ENCODE measurements around the gene TMPRSS15. TPM values are rescaled to one million over a fixed set of nuclear protein-coding genes. Genes with fewer than 3 reads are reported as not detected.

TMPRSS15 gene
- 0.21 TPM for polyA plus RNA-seq (2012; ENCODE audit: insufficient read length, low read depth)

GRCh38 chr21:18403735-18404450, at the start of gene TMPRSS15:
Gene TMPRSS15 (minus strand): TSS chr21:18403785. CDS start chr21:18403622, 163 bp downstream.
- TF ChIP-seq SIN3A (IDR thresholded peaks at IDR 0.05; ENCODE audit: borderline replicate concordance, insufficient read depth, low read length) (no peak), TAF1 (IDR thresholded peaks at IDR 0.05; ENCODE audit: borderline replicate concordance, insufficient read depth, low read length) (no peak), POLR2AphosphoS5 (IDR thresholded peaks at IDR 0.05; ENCODE audit: low read depth, low read length) (no peak), REST (IDR thresholded peaks at IDR 0.05; ENCODE audit: insufficient read depth in 1 of 2, low read depth in 2 of 2, low read length in 2 of 2) (no peak)

- TF ChIP-seq REST (IDR thresholded peaks at IDR 0.05; ENCODE audit: insufficient read depth in 1 of 2, low read depth in 2 of 2, low read length in 2 of 2): no peak
- TF ChIP-seq FOXP2 (optimal IDR thresholded peaks at IDR 0.05; ENCODE audit: borderline replicate concordance, extremely low read depth, extremely low read length, insufficient read depth): no peak
- no peak for TF ChIP-seq TAF1 (IDR thresholded peaks at IDR 0.05; ENCODE audit: borderline replicate concordance, insufficient read depth, low read length)
- TF ChIP-seq POLR2AphosphoS5 (IDR thresholded peaks at IDR 0.05; ENCODE audit: low read depth, low read length): no peak
Measured at GRCh38 chr21:18451670-18452069, 48.1 kb upstream of the TMPRSS15 start.

GRCh38 chr21:18449605-18450550, 46.3 kb upstream of the TMPRSS15 start:
- TF ChIP-seq REST (IDR thresholded peaks at IDR 0.05; ENCODE audit: insufficient read depth in 1 of 2, low read depth in 2 of 2, low read length in 2 of 2): no peak
- TF ChIP-seq POLR2AphosphoS5 (IDR thresholded peaks at IDR 0.05; ENCODE audit: low read depth, low read length): no peak
- no peak for TF ChIP-seq TAF1 (IDR thresholded peaks at IDR 0.05; ENCODE audit: borderline replicate concordance, insufficient read depth, low read length)

GRCh38 chr21:18443701-18444100, 40.1 kb upstream of the TMPRSS15 start:
- no peak for TF ChIP-seq TAF1 (IDR thresholded peaks at IDR 0.05; ENCODE audit: borderline replicate concordance, insufficient read depth, low read length)
- TF ChIP-seq POLR2AphosphoS5 (IDR thresholded peaks at IDR 0.05; ENCODE audit: low read depth, low read length): no peak
- no peak for TF ChIP-seq SIN3A (IDR thresholded peaks at IDR 0.05; ENCODE audit: borderline replicate concordance, insufficient read depth, low read length)
- no peak for TF ChIP-seq REST (IDR thresholded peaks at IDR 0.05; ENCODE audit: insufficient read depth in 1 of 2, low read depth in 2 of 2, low read length in 2 of 2)
- TF ChIP-seq FOXP2 (optimal IDR thresholded peaks at IDR 0.05; ENCODE audit: borderline replicate concordance, extremely low read depth, extremely low read length, insufficient read depth): no peak

Data from PFSK-1 (cell line).